SK-N-MC (cell line): ENCODE results near the gene FHOD3.

Experiments
- EZH2 ChIP-seq: fragments of 200-600 bp; sonication (generic); IDR thresholded peaks from one replicate; pipeline ENCODE4 v1.6.1; 2017; ENCODE audit warnings: antibody characterized with exemption
- POLR2AphosphoS5 ChIP-seq: IDR thresholded peaks from 2 replicates; pipeline ENCODE4 v1.6.1; 2012; ENCODE audit warnings: mild to moderate bottlenecking, low read depth, low read length, borderline replicate concordance

- TF ChIP-seq EZH2 (no peak), POLR2AphosphoS5 (no peak)
These were observed 340.7 kb downstream of the FHOD3 start for GRCh38 chr18:36638224-36638623.
